HG03045 (cell line): ENCODE measurements around the gene OR51I1.

Source experiments
- ATAC-seq: cut with Tn5 transposase; IDR thresholded peaks from one replicate; pipeline ENCODE4 v1.9.1; 2021; ENCODE audit warnings: mild to moderate bottlenecking, moderate library complexity; ENCODE audit not compliant: unreplicated experiment

Gene OR51I1

GRCh38 chr11:5441414-5441813 lies at the start of gene OR51I1:
Gene OR51I1, minus strand, starts transcription at chr11:5441514. Its CDS starts 0 bp downstream, at chr11:5441514.
- ATAC-seq = no peak

- no peak for ATAC-seq
Measured at GRCh38 chr11:5489576-5490357, 48.5 kb upstream of the OR51I1 start.

- no peak for ATAC-seq
Measured at GRCh38 chr11:5488798-5489399, 47.6 kb upstream of the OR51I1 start.

- ATAC-seq = no peak
Measured at GRCh38 chr11:5488385-5488784, 47.1 kb upstream of the OR51I1 start, which contains the start of gene OR52D1. Gene OR52D1, plus strand, starts transcription at chr11:5488685. Its CDS starts 22 bp downstream, at chr11:5488707.

GRCh38 chr11:5486421-5486820 lies 45.1 kb upstream of the OR51I1 start:
- ATAC-seq = no peak

GRCh38 chr11:5486003-5486402 lies 44.7 kb upstream of the OR51I1 start:
- no peak for ATAC-seq

- ATAC-seq = peak; percentile 84
Measured at GRCh38 chr11:5476186-5476819, 35.0 kb upstream of the OR51I1 start.

GRCh38 chr11:5473921-5474320 lies 32.6 kb upstream of the OR51I1 start:
- ATAC-seq = no peak

GRCh38 chr11:5467527-5467926 lies 26.2 kb upstream of the OR51I1 start:
- no peak for ATAC-seq

- no peak for ATAC-seq
Measured at GRCh38 chr11:5460983-5461621, 19.8 kb upstream of the OR51I1 start.

- ATAC-seq = no peak
Measured at GRCh38 chr11:5449432-5449831, 8.1 kb upstream of the OR51I1 start.

- ATAC-seq = no peak
Measured at GRCh38 chr11:5449023-5449422, 7.7 kb upstream of the OR51I1 start, which contains the start of gene OR51I2. Gene OR51I2, plus strand, starts transcription at chr11:5449323. Its CDS starts 4,166 bp downstream, at chr11:5453489.

- ATAC-seq = no peak
Measured at GRCh38 chr11:5443835-5444393, 2.6 kb upstream of the OR51I1 start.

- ATAC-seq = no peak
Measured at GRCh38 chr11:5423131-5423530, 18.2 kb downstream of the OR51I1 start.

GRCh38 chr11:5421811-5422210 lies 19.5 kb downstream of the OR51I1 start, which contains the start of gene OR51Q1:
Gene OR51Q1, plus strand, starts transcription at chr11:5422111. Its CDS starts 90 bp downstream, at chr11:5422201.
- no peak for ATAC-seq

GRCh38 chr11:5420993-5421392 lies 20.3 kb downstream of the OR51I1 start:
- no peak for ATAC-seq

- no peak for ATAC-seq
Measured at GRCh38 chr11:5405173-5405572, 36.1 kb downstream of the OR51I1 start.

- no peak for ATAC-seq
Measured at GRCh38 chr11:5398936-5399335, 42.4 kb downstream of the OR51I1 start.

- no peak for ATAC-seq
Measured at GRCh38 chr11:5394091-5394490, 47.2 kb downstream of the OR51I1 start.
